GM12878 (cell line): ENCODE data around the gene EGF.

Source experiments
- CREB1 ChIP-seq: IDR thresholded peaks from 2 replicates; pipeline ENCODE4 v1.6.1; 2012; ENCODE audit warnings: low read depth, mild to moderate bottlenecking, inconsistent platforms
- EGR1 ChIP-seq, 2 experiments: IDR thresholded peaks; 1 replicate in 1 of 2; 2 replicates in 1 of 2; pipeline ENCODE4 v1.6.1; 2011 to 2012; ENCODE audit warnings: low read depth in 2 of 2, low read length in 2 of 2, borderline replicate concordance in 1 of 2, mild to moderate bottlenecking in 1 of 2, moderate library complexity in 1 of 2
- FOS ChIP-seq: IDR thresholded peaks from 3 replicates; pipeline ENCODE4 v1.6.1; 2011; ENCODE audit warnings: borderline replicate concordance; ENCODE audit not compliant: insufficient read length; ENCODE audit errors: extremely low read depth
- POLR2A ChIP-seq: IDR thresholded peaks from 2 replicates; pipeline ENCODE4 v1.6.1; 2011; ENCODE audit warnings: low read depth, mild to moderate bottlenecking, low read length
- RBBP5 ChIP-seq: fragments of 200-600 bp; sonication (generic); conservative IDR thresholded peaks from 2 replicates; pipeline ENCODE4 v1.6.1; 2016
- SUZ12 ChIP-seq: fragments of 200-600 bp; sonication (generic); IDR thresholded peaks from one replicate; pipeline ENCODE4 v1.6.1; 2018; ENCODE audit warnings: antibody characterized with exemption, mild to moderate bottlenecking; ENCODE audit not compliant: unreplicated experiment
- YY1 ChIP-seq: IDR thresholded peaks from 2 replicates; pipeline ENCODE4 v1.6.1; 2011; ENCODE audit warnings: low read depth, mild to moderate bottlenecking, low read length
- ZZZ3 ChIP-seq: IDR thresholded peaks from 2 replicates; pipeline ENCODE4 v1.6.1; 2011; ENCODE audit warnings: low read depth; ENCODE audit not compliant: control insufficient read depth, insufficient read length
- TF ChIP-seq, protein P1 (sequence below): IDR thresholded peaks from 2 replicates; pipeline ENCODE4 v1.6.1; 2012; ENCODE audit warnings: low read depth, low read length, improper control_type of control experiment
- TF ChIP-seq, protein P2 (sequence below), 3 experiments: IDR thresholded peaks in 2 of 3; conservative IDR thresholded peaks in 1 of 3; 2 replicates each; pipeline ENCODE4 v1.5.1; 2011; ENCODE audit warnings: low read depth in 3 of 3, low read length in 3 of 3, mild to moderate bottlenecking in 3 of 3, control low read depth in 2 of 3, moderate library complexity in 2 of 3, inconsistent platforms in 1 of 3, mixed read lengths in 1 of 3; ENCODE audit not compliant: control insufficient read depth in 2 of 3, insufficient read depth in 1 of 3; ENCODE audit errors: extremely low read depth in 1 of 3
- TF ChIP-seq, protein P3 (sequence below): IDR thresholded peaks from 2 replicates; pipeline ENCODE4 v1.6.1; 2012; ENCODE audit warnings: low read length, inconsistent platforms

DNA sequence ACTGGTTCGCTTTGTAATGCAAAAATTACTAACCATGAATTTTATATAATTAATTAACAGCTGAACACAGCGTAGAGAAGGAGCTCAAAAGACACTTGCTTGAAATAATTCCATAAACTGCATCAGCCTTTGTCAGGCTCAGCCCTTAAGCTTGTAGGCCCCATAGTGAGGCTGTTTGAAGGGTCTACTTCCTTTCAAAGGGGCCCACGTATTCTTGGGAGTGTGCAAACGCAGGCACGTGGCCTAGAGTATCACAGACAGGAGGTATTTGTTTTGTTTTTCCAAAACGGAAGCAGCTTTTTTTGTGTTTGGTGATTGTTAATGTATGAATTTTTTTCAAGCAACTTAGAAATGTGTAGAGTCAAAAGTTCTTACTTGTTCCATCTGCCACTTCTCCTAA is 25.6 kb upstream of the EGF start:
- TF ChIP-seq POLR2A (no peak), FOS (no peak), YY1 (no peak), ZZZ3 (no peak), SUZ12 (no peak), EGR1 (IDR thresholded peaks at IDR 0.05; ENCODE audit: borderline replicate concordance in 1 of 2, low read depth in 2 of 2, low read length in 2 of 2) (no peak), CREB1 (no peak), RBBP5 (no peak)
- TF ChIP-seq, protein P1, sequence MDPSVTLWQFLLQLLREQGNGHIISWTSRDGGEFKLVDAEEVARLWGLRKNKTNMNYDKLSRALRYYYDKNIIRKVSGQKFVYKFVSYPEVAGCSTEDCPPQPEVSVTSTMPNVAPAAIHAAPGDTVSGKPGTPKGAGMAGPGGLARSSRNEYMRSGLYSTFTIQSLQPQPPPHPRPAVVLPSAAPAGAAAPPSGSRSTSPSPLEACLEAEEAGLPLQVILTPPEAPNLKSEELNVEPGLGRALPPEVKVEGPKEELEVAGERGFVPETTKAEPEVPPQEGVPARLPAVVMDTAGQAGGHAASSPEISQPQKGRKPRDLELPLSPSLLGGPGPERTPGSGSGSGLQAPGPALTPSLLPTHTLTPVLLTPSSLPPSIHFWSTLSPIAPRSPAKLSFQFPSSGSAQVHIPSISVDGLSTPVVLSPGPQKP = no peak
- TF ChIP-seq, protein P2, sequence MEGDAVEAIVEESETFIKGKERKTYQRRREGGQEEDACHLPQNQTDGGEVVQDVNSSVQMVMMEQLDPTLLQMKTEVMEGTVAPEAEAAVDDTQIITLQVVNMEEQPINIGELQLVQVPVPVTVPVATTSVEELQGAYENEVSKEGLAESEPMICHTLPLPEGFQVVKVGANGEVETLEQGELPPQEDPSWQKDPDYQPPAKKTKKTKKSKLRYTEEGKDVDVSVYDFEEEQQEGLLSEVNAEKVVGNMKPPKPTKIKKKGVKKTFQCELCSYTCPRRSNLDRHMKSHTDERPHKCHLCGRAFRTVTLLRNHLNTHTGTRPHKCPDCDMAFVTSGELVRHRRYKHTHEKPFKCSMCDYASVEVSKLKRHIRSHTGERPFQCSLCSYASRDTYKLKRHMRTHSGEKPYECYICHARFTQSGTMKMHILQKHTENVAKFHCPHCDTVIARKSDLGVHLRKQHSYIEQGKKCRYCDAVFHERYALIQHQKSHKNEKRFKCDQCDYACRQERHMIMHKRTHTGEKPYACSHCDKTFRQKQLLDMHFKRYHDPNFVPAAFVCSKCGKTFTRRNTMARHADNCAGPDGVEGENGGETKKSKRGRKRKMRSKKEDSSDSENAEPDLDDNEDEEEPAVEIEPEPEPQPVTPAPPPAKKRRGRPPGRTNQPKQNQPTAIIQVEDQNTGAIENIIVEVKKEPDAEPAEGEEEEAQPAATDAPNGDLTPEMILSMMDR (IDR thresholded peaks at IDR 0.05 in 2 of 3, conservative IDR thresholded peaks at IDR 0.05 in 1 of 3; ENCODE audit: control insufficient read depth in 2 of 3, extremely low read depth in 1 of 3, insufficient read depth in 1 of 3, low read depth in 3 of 3, low read length in 3 of 3) = no peak
- TF ChIP-seq, protein P3, sequence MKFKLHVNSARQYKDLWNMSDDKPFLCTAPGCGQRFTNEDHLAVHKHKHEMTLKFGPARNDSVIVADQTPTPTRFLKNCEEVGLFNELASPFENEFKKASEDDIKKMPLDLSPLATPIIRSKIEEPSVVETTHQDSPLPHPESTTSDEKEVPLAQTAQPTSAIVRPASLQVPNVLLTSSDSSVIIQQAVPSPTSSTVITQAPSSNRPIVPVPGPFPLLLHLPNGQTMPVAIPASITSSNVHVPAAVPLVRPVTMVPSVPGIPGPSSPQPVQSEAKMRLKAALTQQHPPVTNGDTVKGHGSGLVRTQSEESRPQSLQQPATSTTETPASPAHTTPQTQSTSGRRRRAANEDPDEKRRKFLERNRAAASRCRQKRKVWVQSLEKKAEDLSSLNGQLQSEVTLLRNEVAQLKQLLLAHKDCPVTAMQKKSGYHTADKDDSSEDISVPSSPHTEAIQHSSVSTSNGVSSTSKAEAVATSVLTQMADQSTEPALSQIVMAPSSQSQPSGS = no peak
